ENCODE measurements around the gene UROS.

DNA sequence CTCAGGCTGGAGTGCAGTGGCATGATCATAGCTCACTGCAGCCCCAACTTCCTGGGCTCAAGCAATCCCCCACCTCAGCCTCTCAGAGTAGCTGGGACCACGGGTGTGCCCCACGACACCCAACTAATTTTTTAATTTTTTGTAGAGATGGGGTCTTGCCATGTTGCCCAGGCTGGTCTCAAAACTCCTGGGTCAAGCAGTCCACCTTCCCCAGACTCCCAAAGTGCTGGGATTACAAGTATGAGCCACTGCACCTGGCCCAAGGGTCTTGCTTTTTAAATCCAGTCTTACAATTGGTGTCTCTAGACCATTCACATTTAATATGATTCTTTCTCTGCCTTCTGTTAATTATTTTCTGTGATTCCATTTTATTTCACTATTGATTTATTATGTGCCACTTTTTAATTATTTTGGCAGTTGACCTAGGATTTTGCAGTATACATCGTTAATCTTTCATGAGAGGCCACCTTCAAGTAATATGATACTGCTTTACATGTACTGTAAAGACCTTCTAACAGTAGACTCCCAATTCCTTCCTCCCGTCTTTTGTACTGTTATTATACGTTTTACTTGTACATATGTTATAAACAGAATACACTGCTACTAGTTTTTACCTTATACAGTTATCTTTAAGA lies 66.1 kb downstream of the UROS start:
- TF ChIP-seq POLR2A (IDR thresholded peaks at IDR 0.05) (no peak), POLR2AphosphoS5 (IDR thresholded peaks at IDR 0.05) (no peak), EP300 (IDR thresholded peaks at IDR 0.05) (no peak)
- TF ChIP-seq, protein P1, sequence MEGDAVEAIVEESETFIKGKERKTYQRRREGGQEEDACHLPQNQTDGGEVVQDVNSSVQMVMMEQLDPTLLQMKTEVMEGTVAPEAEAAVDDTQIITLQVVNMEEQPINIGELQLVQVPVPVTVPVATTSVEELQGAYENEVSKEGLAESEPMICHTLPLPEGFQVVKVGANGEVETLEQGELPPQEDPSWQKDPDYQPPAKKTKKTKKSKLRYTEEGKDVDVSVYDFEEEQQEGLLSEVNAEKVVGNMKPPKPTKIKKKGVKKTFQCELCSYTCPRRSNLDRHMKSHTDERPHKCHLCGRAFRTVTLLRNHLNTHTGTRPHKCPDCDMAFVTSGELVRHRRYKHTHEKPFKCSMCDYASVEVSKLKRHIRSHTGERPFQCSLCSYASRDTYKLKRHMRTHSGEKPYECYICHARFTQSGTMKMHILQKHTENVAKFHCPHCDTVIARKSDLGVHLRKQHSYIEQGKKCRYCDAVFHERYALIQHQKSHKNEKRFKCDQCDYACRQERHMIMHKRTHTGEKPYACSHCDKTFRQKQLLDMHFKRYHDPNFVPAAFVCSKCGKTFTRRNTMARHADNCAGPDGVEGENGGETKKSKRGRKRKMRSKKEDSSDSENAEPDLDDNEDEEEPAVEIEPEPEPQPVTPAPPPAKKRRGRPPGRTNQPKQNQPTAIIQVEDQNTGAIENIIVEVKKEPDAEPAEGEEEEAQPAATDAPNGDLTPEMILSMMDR (IDR thresholded peaks at IDR 0.05) = no peak

Measured in upper lobe of left lung (tissue), 4 donors.